ENCODE measurements around the gene CCZ1. TPM values are rescaled to one million over a fixed set of nuclear protein-coding genes. Genes with fewer than 3 reads are reported as not detected.
"Not testable (repeated sequence)": the region's sequence is repeated elsewhere in the genome, so short reads cannot be mapped to it uniquely, and the experiment has no call there.

CCZ1 gene
- total RNA-seq, 2 donors from 2014 or later: 33.6 to 38.3 TPM

- not testable (repeated sequence) for H3K36me3 ChIP-seq; H3K4me1 ChIP-seq; DNase-seq (ENCODE audit: low spot score); H3K4me3 ChIP-seq; H3K27me3 ChIP-seq; H3K9me3 ChIP-seq; H3K27ac ChIP-seq
These were observed 65.3 kb downstream of the CCZ1 start for GRCh38 chr7:5963810-5964209.

GRCh38 chr7:5970347-5970911 is 71.9 kb downstream of the CCZ1 start, which contains the start of gene RSPH10B:
RSPH10B (minus strand) TSS chr7:5970689; CDS start chr7:5967116, 3,573 bp downstream.
- H3K4me1 ChIP-seq; H3K27me3 ChIP-seq; H3K36me3 ChIP-seq; DNase-seq (ENCODE audit: low spot score); H3K9me3 ChIP-seq; H3K4me3 ChIP-seq; H3K27ac ChIP-seq: not testable (repeated sequence)

GRCh38 chr7:5973580-5973979 is 75.0 kb downstream of the CCZ1 start:
- H3K27ac ChIP-seq; H3K4me3 ChIP-seq; H3K36me3 ChIP-seq; H3K27me3 ChIP-seq; DNase-seq (ENCODE audit: low spot score); H3K9me3 ChIP-seq; H3K4me1 ChIP-seq: not testable (repeated sequence)

Other genes with a start within 250 kb of the CCZ1 start
- gene RNF216, start 117.1 kb upstream of the CCZ1 start, total RNA-seq: 10 to 100 TPM; 40.1 to 50.9 TPM
- not detected for gene OCM, start 17.9 kb upstream of the CCZ1 start, total RNA-seq
- gene RSPH10B, start 72.0 kb downstream of the CCZ1 start, total RNA-seq: not detected
- 1 to 10 TPM; 5.0 to 5.3 TPM for gene PMS2, start 110.3 kb downstream of the CCZ1 start, total RNA-seq
- 10 to 100 TPM; 38.4 to 53.0 TPM for gene AIMP2, start 110.5 kb downstream of the CCZ1 start, total RNA-seq
- not detected for gene ANKRD61, start 132.6 kb downstream of the CCZ1 start, total RNA-seq
- gene EIF2AK1, start 160.4 kb downstream of the CCZ1 start, total RNA-seq: 10 to 100 TPM; 73.2 to 95.2 TPM
- 1 to 10 TPM; 3.7 to 5.8 TPM for gene USP42, start 206.2 kb downstream of the CCZ1 start, total RNA-seq

Data from right atrium auricular region (tissue), 2 donors.